Neural cell (in vitro differentiated cells): ENCODE data around the gene CYGB. TPM values are rescaled to one million over a fixed set of nuclear protein-coding genes. Genes with fewer than 3 reads are reported as not detected.

Source experiments
- H2AFZ ChIP-seq: fragments of 200-600, 300-800 bp; sonication (generic), shearing (Covaris generic); 2 replicates; pipeline ENCODE4 v1.6.0; 2014; ENCODE audit warnings: low read depth, mild to moderate bottlenecking, antibody characterized with exemption, low read length, moderate library complexity
- H3F3A ChIP-seq: fragments of 200-600 bp; shearing (Covaris generic); 2 replicates; pipeline ENCODE4 v1.6.1; 2016; ENCODE audit warnings: mild to moderate bottlenecking, moderate library complexity, mixed read lengths, antibody characterized with exemption, low read length; ENCODE audit not compliant: insufficient read depth, poor library complexity, severe bottlenecking
- H3K27ac ChIP-seq: fragments of 200-600, 300-800 bp; sonication (generic), shearing (Covaris generic); 2 replicates; pipeline ENCODE4 v1.5.1; 2014; ENCODE audit warnings: mild to moderate bottlenecking, low read length, moderate library complexity
- H3K27me3 ChIP-seq: fragments of 300-800, 200-600 bp; sonication (generic), shearing (Covaris generic); 2 replicates; pipeline ENCODE4 v1.6.0; 2014; ENCODE audit warnings: mild to moderate bottlenecking, low read depth, low read length, moderate library complexity; ENCODE audit not compliant: insufficient read depth
- H3K36me3 ChIP-seq: fragments of 300-800, 200-600 bp; sonication (generic), shearing (Covaris generic); 2 replicates; pipeline ENCODE4 v1.5.1; 2014; ENCODE audit warnings: mild to moderate bottlenecking, antibody characterized with exemption, low read length, moderate library complexity; ENCODE audit not compliant: insufficient read depth
- H3K4me2 ChIP-seq: fragments of 300-800, 200-600 bp; sonication (generic), shearing (Covaris generic); 2 replicates; pipeline ENCODE4 v1.6.0; 2014; ENCODE audit warnings: mild to moderate bottlenecking, low read length
- H3K4me3 ChIP-seq: fragments of 300-800, 200-600 bp; sonication (generic), shearing (Covaris generic); 2 replicates; pipeline ENCODE4 v1.5.1; 2014; ENCODE audit warnings: mild to moderate bottlenecking, low read length, moderate library complexity
- H3K79me2 ChIP-seq: fragments of 200-600 bp; shearing (Covaris generic); replicated peaks from 2 replicates; pipeline ENCODE4 v1.6.0; 2014; ENCODE audit warnings: mild to moderate bottlenecking, low read length, moderate library complexity; ENCODE audit not compliant: insufficient read depth
- H3K9ac ChIP-seq: fragments of 300-800, 200-600 bp; sonication (generic), shearing (Covaris generic); 2 replicates; pipeline ENCODE4 v1.6.1; 2016; ENCODE audit warnings: mild to moderate bottlenecking, low read length, mixed read lengths
- H3K9me2 ChIP-seq: fragments of 200-600 bp; shearing (Covaris generic); 2 replicates; pipeline ENCODE4 v1.6.1; 2016; ENCODE audit warnings: mild to moderate bottlenecking, low read length, mixed read lengths; ENCODE audit not compliant: insufficient read depth
- H3K9me3 ChIP-seq: fragments of 200-600, 300-800 bp; sonication (generic), shearing (Covaris generic); 2 replicates; pipeline ENCODE4 v1.6.1; 2016; ENCODE audit warnings: mild to moderate bottlenecking, mixed run types, low read length, moderate library complexity, mixed read lengths
- H4K20me1 ChIP-seq: fragments of 200-600 bp; shearing (Covaris generic); 2 replicates; pipeline ENCODE4 v1.6.1; 2016; ENCODE audit warnings: mild to moderate bottlenecking, mixed run types; ENCODE audit not compliant: insufficient read depth
- EP300 ChIP-seq: fragments of 450-650 bp; conservative IDR thresholded peaks from 2 replicates; pipeline ENCODE4 v1.6.1; 2014; ENCODE audit warnings: antibody characterized with exemption, mild to moderate bottlenecking, moderate library complexity; ENCODE audit not compliant: poor library complexity, severe bottlenecking
- EZH2 ChIP-seq: fragments of 200-600, 300-800 bp; shearing (Covaris generic), sonication (generic); IDR thresholded peaks from 2 replicates; pipeline ENCODE4 v1.6.1; 2014; ENCODE audit warnings: antibody characterized with exemption, low read length, borderline replicate concordance, mild to moderate bottlenecking; ENCODE audit not compliant: insufficient read depth, poor library complexity, severe bottlenecking
- MXI1 ChIP-seq: fragments of 450-650 bp; conservative IDR thresholded peaks from 2 replicates; pipeline ENCODE4 v1.6.1; 2014; ENCODE audit warnings: antibody characterized with exemption, mild to moderate bottlenecking; ENCODE audit not compliant: poor library complexity, severe bottlenecking
- POLR2AphosphoS5 ChIP-seq: IDR thresholded peaks from 2 replicates; pipeline ENCODE4 v1.6.1; 2012
- RAD21 ChIP-seq: fragments of 450-650 bp; conservative IDR thresholded peaks from 2 replicates; pipeline ENCODE4 v1.6.1; 2014; ENCODE audit warnings: antibody characterized with exemption, mild to moderate bottlenecking, moderate library complexity
- REST ChIP-seq: IDR thresholded peaks from 2 replicates; pipeline ENCODE4 v1.6.1; 2012; ENCODE audit warnings: borderline replicate concordance
- SMC3 ChIP-seq: fragments of 450-650 bp; conservative IDR thresholded peaks from 2 replicates; pipeline ENCODE4 v1.6.1; 2014; ENCODE audit warnings: antibody characterized with exemption, mild to moderate bottlenecking, moderate library complexity; ENCODE audit not compliant: poor library complexity
- TAF1 ChIP-seq: IDR thresholded peaks from 2 replicates; pipeline ENCODE4 v1.6.1; 2012; ENCODE audit warnings: low read depth
- polyA plus RNA-seq: library from polyadenylated mRNA; depleted of rRNA; stranded (reverse); fragments of >200 nt; gene quantifications from 2 replicates; pipeline ENCODE4 v1.2.3, GENCODE V29; 2014
- TF ChIP-seq, protein P1 (sequence below): fragments of 450-650 bp; IDR thresholded peaks from 2 replicates; pipeline ENCODE4 v1.5.1; 2014; ENCODE audit warnings: antibody characterized with exemption, mild to moderate bottlenecking, moderate library complexity; ENCODE audit not compliant: poor library complexity, severe bottlenecking

Gene CYGB
- polyA plus RNA-seq, 1 donor from 2014 or later = 12.9 TPM

DNA sequence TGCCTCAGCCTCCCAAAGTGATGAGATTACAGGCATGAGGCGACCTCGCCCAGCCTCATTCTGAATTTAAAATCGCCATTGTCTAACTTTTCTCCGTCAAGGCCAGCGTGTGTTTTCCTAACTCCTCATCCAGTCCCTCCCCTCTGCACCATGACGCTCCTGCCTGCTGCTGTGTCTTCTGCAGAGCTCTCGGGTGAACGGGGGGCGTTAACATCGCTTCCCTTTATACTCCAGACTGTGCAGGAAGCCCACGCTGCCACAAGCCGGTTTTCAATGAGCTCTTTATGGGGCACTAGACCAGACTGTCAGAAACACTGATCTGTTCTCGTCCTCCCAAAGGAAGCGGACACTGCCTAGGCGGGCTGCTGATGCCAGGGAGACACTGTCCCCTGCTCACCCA lies 56.9 kb downstream of the CYGB start:
- Histone ChIP-seq H3K27me3 (no peaks in the 10 kb centered on the region), H3K27ac (peak overlapping the region; percentile 42), H4K20me1 (no peaks in the 10 kb centered on the region), H3F3A (no peaks in the 10 kb centered on the region), H3K79me2 (no peaks in the 10 kb centered on the region), H2AFZ (peak overlapping the region; percentile 37), H3K4me2 (no peak overlapping the region), H3K9me3 (no peaks in the 10 kb centered on the region), H3K9ac (peak overlapping the region; percentile 48), H3K9me2 (no peaks in the 10 kb centered on the region), H3K36me3 (no peaks in the 10 kb centered on the region), H3K4me3 (no peak overlapping the region)
- TF ChIP-seq TAF1 (no peak), SMC3 (no peak), POLR2AphosphoS5 (peak; percentile 40)

- no peaks in the 10 kb centered on the region for H3K79me2 ChIP-seq
Measured at GRCh38 chr17:76479515-76480060, 57.9 kb downstream of the CYGB start.

More at GRCh38 chr17:76479515-76480060, 57.9 kb downstream of the CYGB start:
- no peaks in the 10 kb centered on the region for H3K9me3 ChIP-seq
- no peaks in the 10 kb centered on the region for H4K20me1 ChIP-seq
- no peak overlapping the region for H3K27ac ChIP-seq
- TF ChIP-seq TAF1 = no peak
- TF ChIP-seq REST = no peak
- no peak for TF ChIP-seq MXI1
- no peak for TF ChIP-seq EP300
- TF ChIP-seq EZH2 = no peak
- no peak for TF ChIP-seq RAD21
- TF ChIP-seq POLR2AphosphoS5 = no peak
- TF ChIP-seq, protein P1, sequence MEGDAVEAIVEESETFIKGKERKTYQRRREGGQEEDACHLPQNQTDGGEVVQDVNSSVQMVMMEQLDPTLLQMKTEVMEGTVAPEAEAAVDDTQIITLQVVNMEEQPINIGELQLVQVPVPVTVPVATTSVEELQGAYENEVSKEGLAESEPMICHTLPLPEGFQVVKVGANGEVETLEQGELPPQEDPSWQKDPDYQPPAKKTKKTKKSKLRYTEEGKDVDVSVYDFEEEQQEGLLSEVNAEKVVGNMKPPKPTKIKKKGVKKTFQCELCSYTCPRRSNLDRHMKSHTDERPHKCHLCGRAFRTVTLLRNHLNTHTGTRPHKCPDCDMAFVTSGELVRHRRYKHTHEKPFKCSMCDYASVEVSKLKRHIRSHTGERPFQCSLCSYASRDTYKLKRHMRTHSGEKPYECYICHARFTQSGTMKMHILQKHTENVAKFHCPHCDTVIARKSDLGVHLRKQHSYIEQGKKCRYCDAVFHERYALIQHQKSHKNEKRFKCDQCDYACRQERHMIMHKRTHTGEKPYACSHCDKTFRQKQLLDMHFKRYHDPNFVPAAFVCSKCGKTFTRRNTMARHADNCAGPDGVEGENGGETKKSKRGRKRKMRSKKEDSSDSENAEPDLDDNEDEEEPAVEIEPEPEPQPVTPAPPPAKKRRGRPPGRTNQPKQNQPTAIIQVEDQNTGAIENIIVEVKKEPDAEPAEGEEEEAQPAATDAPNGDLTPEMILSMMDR = no peak
- TF ChIP-seq SMC3 = no peak
- H3K4me3 ChIP-seq = no peak overlapping the region
- no peak overlapping the region for H3K9ac ChIP-seq
- H3K36me3 ChIP-seq = no peaks in the 10 kb centered on the region
- H3K9me2 ChIP-seq = no peaks in the 10 kb centered on the region
- H3K4me2 ChIP-seq = no peak overlapping the region
- H3F3A ChIP-seq = no peaks in the 10 kb centered on the region
- no peak overlapping the region for H2AFZ ChIP-seq
- no peaks in the 10 kb centered on the region for H3K27me3 ChIP-seq
